Astrocyte of the cerebellum (primary cell): ENCODE data around the gene FLNB.

Experiments used
- DNase-seq: peaks from one replicate; pipeline ENCODE4 v3.0.0-alpha.2; 2011; ENCODE audit warnings: low read depth
- H3K4me3 ChIP-seq: 2 replicates; pipeline ENCODE4 v1.5.1; 2011; ENCODE audit warnings: mild to moderate bottlenecking, low read depth, low read length, moderate library complexity
- CTCF ChIP-seq: IDR thresholded peaks from 2 replicates; pipeline ENCODE4 v1.5.1; 2012; ENCODE audit warnings: low read length, low read depth, moderate library complexity, mild to moderate bottlenecking; ENCODE audit errors: missing control alignments
- in situ Hi-C: cut with HindIII; loops from 2 replicates; pipeline ENCODE4 v1.10.0; 2017; ENCODE audit warnings: low sequenced_read_pairs

Gene FLNB

GRCh38 chr3:58027704-58028317 lies 19.6 kb downstream of the FLNB start:
- DNase-seq = no peak
- in situ Hi-C loops = loop anchor here (25.0 kb wide), 1 partner anchor 91 kb away; no protein-coding TSS in a partner anchor
- H3K4me3 ChIP-seq = no peak overlapping the region
- no peak for TF ChIP-seq CTCF

DNA sequence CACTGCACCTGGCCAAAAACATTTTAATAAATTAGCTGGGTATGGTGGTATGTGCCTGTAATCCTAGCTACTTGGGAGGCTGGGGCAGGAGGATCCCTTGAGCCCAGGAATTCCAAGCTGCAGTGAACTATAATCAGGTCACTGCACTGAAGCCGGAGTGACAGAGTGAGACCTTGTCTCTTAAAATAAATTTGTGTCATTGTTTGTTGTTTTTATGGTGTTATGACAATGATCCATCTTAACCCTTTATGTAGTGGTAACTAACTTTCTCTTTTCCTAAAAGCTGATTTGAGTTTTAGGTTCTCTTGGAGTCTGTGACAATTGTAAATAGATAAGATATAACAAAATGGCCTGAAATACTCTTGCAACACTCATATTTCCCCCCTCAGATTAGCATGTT lies 20.7 kb downstream of the FLNB start:
- no peak for DNase-seq
- no peak overlapping the region for H3K4me3 ChIP-seq
- TF ChIP-seq CTCF = no peak
- in situ Hi-C loops = loop anchor here (25.0 kb wide), 1 partner anchor 92 kb away; no protein-coding TSS in a partner anchor

DNA sequence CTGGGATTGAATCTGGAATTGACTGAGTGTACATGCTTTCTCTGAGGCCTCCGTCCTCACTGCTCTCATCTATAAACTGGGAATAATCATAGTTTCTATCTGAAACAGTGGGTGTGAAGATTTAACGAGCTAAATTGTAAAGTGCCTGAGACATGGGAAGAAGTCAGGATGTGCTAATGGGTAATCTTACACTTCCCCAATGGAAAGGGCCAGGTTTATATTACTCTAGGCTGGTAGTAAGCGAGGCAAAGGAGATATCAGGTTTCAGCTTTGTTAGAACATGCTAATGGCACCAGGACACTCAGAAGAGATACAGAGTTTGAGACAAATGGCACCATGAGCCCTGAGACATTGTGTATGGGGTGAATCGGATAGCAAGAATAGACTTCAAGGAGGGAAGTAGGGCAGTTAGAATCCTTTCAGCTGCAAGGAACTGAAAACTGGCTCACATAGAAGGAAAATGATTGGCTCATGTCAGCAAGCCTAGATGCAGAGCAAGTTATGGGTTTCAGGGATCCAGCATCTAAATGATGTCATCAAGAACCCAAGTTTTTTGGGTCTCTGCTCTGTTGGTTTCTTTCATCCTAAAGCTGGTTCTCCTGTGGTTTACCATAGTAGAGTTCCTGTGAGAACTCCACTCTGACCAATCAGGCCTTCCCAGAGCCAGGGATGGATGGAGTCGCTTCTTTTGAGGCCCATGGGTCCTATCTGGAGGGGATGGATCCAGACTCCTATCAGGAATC lies 21.8 kb downstream of the FLNB start:
- H3K4me3 ChIP-seq = no peak overlapping the region
- TF ChIP-seq CTCF = no peak
- DNase-seq = no peak
- in situ Hi-C loops = loop anchor here (25.0 kb wide), 1 partner anchor 93 kb away; no protein-coding TSS in a partner anchor

- TF ChIP-seq CTCF = no peak
- no peak for DNase-seq
- H3K4me3 ChIP-seq = no peak overlapping the region
- in situ Hi-C loops = loop anchor here (25.0 kb wide), 1 partner anchor 95 kb away; no protein-coding TSS in a partner anchor
Observed at GRCh38 chr3:58032186-58032585, 24.0 kb downstream of the FLNB start.

DNA sequence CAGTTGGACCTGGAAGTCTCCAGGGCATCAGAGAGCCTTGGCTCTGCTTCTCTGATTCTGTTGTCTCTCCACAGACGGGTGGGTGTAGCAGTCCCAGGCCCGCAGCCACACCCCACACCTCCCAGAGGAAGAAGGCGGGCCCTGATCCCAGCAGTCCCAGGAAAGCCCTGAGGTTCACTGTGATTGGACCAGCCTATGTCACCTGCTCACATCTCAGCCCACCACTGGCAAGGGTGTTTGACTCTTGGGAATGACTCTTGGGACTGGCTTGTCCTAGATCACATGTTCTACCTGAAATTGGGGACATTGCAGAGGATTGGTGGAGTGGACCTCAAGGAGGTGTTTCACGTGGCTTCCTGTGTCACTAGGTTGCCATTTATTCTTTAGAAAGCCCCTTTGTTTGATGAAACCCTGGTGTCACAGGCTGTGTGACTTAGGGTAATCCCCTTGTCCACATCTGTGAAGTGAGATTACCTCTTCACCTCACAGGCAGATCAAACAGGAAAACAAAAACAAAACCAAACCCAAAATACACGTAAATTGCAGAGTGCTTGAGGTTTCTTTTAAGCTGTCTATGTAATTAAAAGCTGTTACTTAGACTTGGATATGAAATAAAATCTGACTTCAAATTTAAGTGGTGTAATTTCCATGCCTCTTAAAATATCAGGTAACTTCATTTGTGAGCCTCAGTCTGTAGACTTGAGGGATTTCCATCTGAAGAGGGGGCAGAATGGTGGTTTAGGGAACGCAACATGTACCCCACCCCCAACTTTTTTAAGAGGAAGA lies 26.7 kb downstream of the FLNB start:
- no peak overlapping the region for H3K4me3 ChIP-seq
- in situ Hi-C loops = loop anchor here (25.0 kb wide), 1 partner anchor 98 kb away; no protein-coding TSS in a partner anchor
- no peak for DNase-seq
- TF ChIP-seq CTCF = no peak

- no peak for TF ChIP-seq CTCF
- H3K4me3 ChIP-seq = no peak overlapping the region
- in situ Hi-C loops = loop anchor here (25.0 kb wide), 1 partner anchor 98 kb away; no protein-coding TSS in a partner anchor
- no peak for DNase-seq
Observed at GRCh38 chr3:58035524-58036255, 27.5 kb downstream of the FLNB start.
